OCI-LY7 (cell line): ENCODE data around the gene CASP8AP2. TPM values are rescaled to one million over a fixed set of nuclear protein-coding genes. Genes with fewer than 3 reads are reported as not detected.
"Not testable (repeated sequence)": the region's sequence is repeated elsewhere in the genome, so short reads cannot be mapped to it uniquely, and the experiment has no call there.

Experiments
- BruUV-seq: library from RNA; stranded (reverse); fragments of 400-500 nt; replicated peaks from 2 replicates; lab custom pipeline; 2021; lab: Mats Ljungman, UMichigan
- CTCF ChIA-PET: fragments of 300-600 bp; sonication (Branson Sonifier 250); formaldehyde crosslinking; loops from one replicate; lab custom pipeline; 2022; ENCODE audit warnings: antibody characterized with exemption; ENCODE audit not compliant: unreplicated experiment; lab: Charles Lee
- POLR2A ChIA-PET: fragments of 300-600 bp; sonication (Branson Sonifier 250); formaldehyde crosslinking; loops from one replicate; lab custom pipeline; 2022; ENCODE audit warnings: antibody characterized with exemption; lab: Charles Lee
- DNase-seq: peaks from one replicate; pipeline ENCODE4 v3.0.0-alpha.2; 2015; ENCODE audit warnings: low spot score
- H2AFZ ChIP-seq: fragments of 200-600 bp; sonication (generic), shearing (Covaris generic); 2 replicates; pipeline ENCODE4 v1.6.1; 2014; ENCODE audit warnings: mild to moderate bottlenecking, antibody characterized with exemption, low read length, moderate library complexity
- H3K27ac ChIP-seq: fragments of 200-600 bp; sonication (generic); 2 replicates; pipeline ENCODE4 v1.5.1; 2014; ENCODE audit warnings: mixed run types, low read depth, mild to moderate bottlenecking, moderate library complexity, low read length, inconsistent platforms; ENCODE audit not compliant: poor library complexity, severe bottlenecking
- H3K36me3 ChIP-seq: fragments of 200-600 bp; sonication (generic); 2 replicates; pipeline ENCODE4 v1.6.1; 2014; ENCODE audit warnings: mild to moderate bottlenecking, antibody characterized with exemption, low read length, moderate library complexity, mixed read lengths; ENCODE audit not compliant: insufficient read depth
- H3K4me1 ChIP-seq: fragments of 200-600 bp; sonication (generic); 2 replicates; pipeline ENCODE4 v1.5.1; 2014; ENCODE audit warnings: mild to moderate bottlenecking, low read length; ENCODE audit not compliant: insufficient read depth, poor library complexity, severe bottlenecking
- H3K4me2 ChIP-seq: fragments of 200-600 bp; sonication (generic); 2 replicates; pipeline ENCODE4 v1.6.1; 2014; ENCODE audit warnings: mild to moderate bottlenecking, low read length
- H3K4me3 ChIP-seq: fragments of 200-600 bp; sonication (generic); 2 replicates; pipeline ENCODE4 v1.5.1; 2014; ENCODE audit warnings: mild to moderate bottlenecking, low read depth, low read length; ENCODE audit not compliant: poor library complexity, severe bottlenecking
- H3K79me2 ChIP-seq: fragments of 200-600 bp; sonication (generic); 2 replicates; pipeline ENCODE4 v1.6.1; 2016; ENCODE audit warnings: low read depth, mild to moderate bottlenecking, low read length, moderate library complexity, mixed read lengths; ENCODE audit not compliant: insufficient read depth
- H3K9me2 ChIP-seq: fragments of 200-600 bp; sonication (generic); 2 replicates; pipeline ENCODE4 v1.6.1; 2016; ENCODE audit warnings: mild to moderate bottlenecking, low read length, mixed read lengths; ENCODE audit not compliant: insufficient read depth
- H3K9me3 ChIP-seq: fragments of 200-600 bp; sonication (generic); 2 replicates; pipeline ENCODE4 v1.6.1; 2014; ENCODE audit warnings: mild to moderate bottlenecking, mixed run types, low read length, mixed read lengths
- H4K20me1 ChIP-seq: fragments of 200-600 bp; sonication (generic); 2 replicates; pipeline ENCODE4 v1.6.1; 2014; ENCODE audit warnings: mild to moderate bottlenecking, antibody characterized with exemption, low read length, moderate library complexity, mixed read lengths; ENCODE audit not compliant: insufficient read depth
- EZH2phosphoT487 ChIP-seq: fragments of 200-600 bp; sonication (generic); IDR thresholded peaks from 2 replicates; pipeline ENCODE4 v1.6.1; 2018; ENCODE audit warnings: low read depth, borderline replicate concordance, mild to moderate bottlenecking, mixed run types, antibody characterized with exemption, low read length, moderate library complexity, mixed read lengths
- intact Hi-C: fragments of 100-400 bp; cut with micrococcal nuclease; formaldehyde crosslinking; loops from one replicate; pipeline ENCODE4 v1.10.0; 2022; ENCODE audit not compliant: unreplicated experiment
- total RNA-seq, 2 experiments: library from RNA; depleted of rRNA in 1 of 2; stranded (reverse); fragments of >200 nt in 1 of 2; shearing (Covaris generic) in 1 of 2; gene quantifications; 2 replicates each; pipeline ENCODE4 v1.2.3, GENCODE V29; 2014 to 2022
- TF ChIP-seq, protein P1 (sequence below): fragments of 200-600 bp; sonication (generic); conservative IDR thresholded peaks from 2 replicates; pipeline ENCODE4 v1.5.1; 2014; ENCODE audit warnings: mild to moderate bottlenecking, antibody characterized with exemption, low read length, moderate library complexity, mixed read lengths

Gene CASP8AP2
- total RNA-seq, 2 experiments from 2014 or later: 22.6 to 39.5 TPM

DNA sequence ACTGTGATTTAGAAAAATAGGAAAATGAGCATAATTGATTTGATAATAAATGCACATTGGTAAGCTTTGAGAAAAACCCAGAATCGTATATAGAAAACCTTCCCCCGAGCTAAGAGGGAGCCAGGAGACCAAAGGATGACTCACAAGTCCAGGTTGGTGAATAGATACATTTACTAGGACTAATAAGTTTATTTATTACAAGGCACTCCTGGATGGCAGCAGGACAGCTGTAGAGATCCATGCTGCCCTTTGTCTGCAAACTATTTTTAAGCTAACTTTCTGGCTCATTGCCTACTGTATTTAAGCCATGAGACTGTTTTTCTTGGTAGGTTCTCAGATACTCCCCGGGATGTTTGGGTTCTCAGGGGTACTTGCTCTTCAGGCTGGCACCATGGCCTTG is 13.4 kb downstream of the CASP8AP2 start:
- no peaks in the 10 kb centered on the region for H4K20me1 ChIP-seq
- H2AFZ ChIP-seq: no peak overlapping the region
- TF ChIP-seq EZH2phosphoT487: no peak
- TF ChIP-seq, protein P1, sequence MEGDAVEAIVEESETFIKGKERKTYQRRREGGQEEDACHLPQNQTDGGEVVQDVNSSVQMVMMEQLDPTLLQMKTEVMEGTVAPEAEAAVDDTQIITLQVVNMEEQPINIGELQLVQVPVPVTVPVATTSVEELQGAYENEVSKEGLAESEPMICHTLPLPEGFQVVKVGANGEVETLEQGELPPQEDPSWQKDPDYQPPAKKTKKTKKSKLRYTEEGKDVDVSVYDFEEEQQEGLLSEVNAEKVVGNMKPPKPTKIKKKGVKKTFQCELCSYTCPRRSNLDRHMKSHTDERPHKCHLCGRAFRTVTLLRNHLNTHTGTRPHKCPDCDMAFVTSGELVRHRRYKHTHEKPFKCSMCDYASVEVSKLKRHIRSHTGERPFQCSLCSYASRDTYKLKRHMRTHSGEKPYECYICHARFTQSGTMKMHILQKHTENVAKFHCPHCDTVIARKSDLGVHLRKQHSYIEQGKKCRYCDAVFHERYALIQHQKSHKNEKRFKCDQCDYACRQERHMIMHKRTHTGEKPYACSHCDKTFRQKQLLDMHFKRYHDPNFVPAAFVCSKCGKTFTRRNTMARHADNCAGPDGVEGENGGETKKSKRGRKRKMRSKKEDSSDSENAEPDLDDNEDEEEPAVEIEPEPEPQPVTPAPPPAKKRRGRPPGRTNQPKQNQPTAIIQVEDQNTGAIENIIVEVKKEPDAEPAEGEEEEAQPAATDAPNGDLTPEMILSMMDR: no peak
- peaks cover 82% of the 10 kb centered on the region for H3K79me2 ChIP-seq
- H3K9me2 ChIP-seq: no peaks in the 10 kb centered on the region
- intact Hi-C loops: no loop called here
- H3K4me3 ChIP-seq: no peak overlapping the region
- peaks cover 67% of the 10 kb centered on the region for H3K36me3 ChIP-seq
- no TSS peak for BruUV-seq
- H3K4me2 ChIP-seq: no peak overlapping the region
- ChIA-PET POLR2A (interaction anchor here (0.5 to 1.3 kb wide), 4 partner anchors 21 to 831 kb away, joined by 3 to 4 read pairs (median 3); no protein-coding TSS in a partner anchor), CTCF (interaction anchor here (0.7 kb wide), 1 partner anchor 14 kb away, joined by 5 read pairs; no protein-coding TSS in a partner anchor)
- no peak for DNase-seq
- no peaks in the 10 kb centered on the region for H3K9me3 ChIP-seq
- no peaks in the 10 kb centered on the region for H3K4me1 ChIP-seq
- H3K27ac ChIP-seq: no peak overlapping the region

- H3K27ac ChIP-seq, H3K9me3 ChIP-seq, H3K4me1 ChIP-seq, H3K4me2 ChIP-seq, CTCF ChIA-PET, DNase-seq, H4K20me1 ChIP-seq, H3K4me3 ChIP-seq, BruUV-seq, H2AFZ ChIP-seq, H3K9me2 ChIP-seq, intact Hi-C loops: not testable (repeated sequence)
- H3K79me2 ChIP-seq: peaks cover 63% of the 10 kb centered on the region
- H3K36me3 ChIP-seq: peaks cover 82% of the 10 kb centered on the region
- POLR2A ChIA-PET: interaction anchor here (0.6 to 1.0 kb wide), 2 partner anchors 10 to 27 kb away, joined by 3 read pairs; no protein-coding TSS in a partner anchor
Observed at GRCh38 chr6:89847513-89847912, 17.8 kb downstream of the CASP8AP2 start.

- H3K79me2 ChIP-seq: peaks cover 19% of the 10 kb centered on the region; the same call in 1 of the 2 replicates
- POLR2A ChIA-PET: interaction anchor here (0.6 to 0.8 kb wide), 3 partner anchors 9 to 45 kb away, joined by 3 read pairs; no protein-coding TSS in a partner anchor
- H3K27ac ChIP-seq: no peak overlapping the region
- H3K36me3 ChIP-seq: peaks cover 98% of the 10 kb centered on the region
- no peak overlapping the region for H3K4me2 ChIP-seq
- no peak for DNase-seq
- no TSS peak for BruUV-seq
- no peaks in the 10 kb centered on the region for H3K9me3 ChIP-seq
- no peaks in the 10 kb centered on the region for H3K9me2 ChIP-seq
- no peaks in the 10 kb centered on the region for H3K4me1 ChIP-seq
- H2AFZ ChIP-seq: no peak overlapping the region
- CTCF ChIA-PET: no interaction called here
- no peak for TF ChIP-seq EZH2phosphoT487
- TF ChIP-seq, protein P1: no peak
- H4K20me1 ChIP-seq: peaks cover 5% of the 10 kb centered on the region
- intact Hi-C loops: no loop called here
- H3K4me3 ChIP-seq: no peak overlapping the region
Observed at GRCh38 chr6:89853068-89853467, 23.4 kb downstream of the CASP8AP2 start.
